ENCODE data around the gene GPS1.
"Not testable (repeated sequence)": the region's sequence is repeated elsewhere in the genome, so short reads cannot be mapped to it uniquely, and the experiment has no call there.

Gene GPS1

GRCh38 chr17:82029391-82029790 lies 22.3 kb upstream of the GPS1 start:
- DNase-seq, result no peak

DNA sequence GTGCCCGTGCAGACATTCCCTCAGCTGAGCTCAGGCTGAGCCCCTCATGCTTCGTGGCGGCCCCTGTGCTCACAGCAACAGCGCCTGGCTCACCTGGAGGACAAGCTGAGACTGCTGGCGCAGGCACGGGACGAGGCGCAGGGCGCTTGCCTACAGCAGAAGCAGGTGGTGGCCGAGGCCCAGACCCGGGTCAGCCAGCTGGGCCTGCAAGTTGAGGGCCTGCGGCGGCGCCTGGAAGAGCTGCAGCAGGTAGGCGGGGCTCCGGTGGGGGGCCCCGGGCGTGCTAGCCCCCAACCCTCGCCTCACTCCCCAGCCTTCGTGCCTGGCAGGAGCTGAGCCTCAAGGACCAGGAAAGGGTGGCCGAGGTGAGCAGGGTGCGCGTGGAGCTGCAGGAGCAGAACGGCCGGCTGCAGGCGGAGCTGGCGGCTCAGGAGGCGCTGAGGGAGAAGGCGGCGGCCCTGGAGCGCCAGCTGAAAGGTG lies 21.7 kb upstream of the GPS1 start:
- DNase-seq, result no peak

GRCh38 chr17:82030470-82031302 lies 21.0 kb upstream of the GPS1 start:
- DNase-seq, result peak; percentile 90

DNA sequence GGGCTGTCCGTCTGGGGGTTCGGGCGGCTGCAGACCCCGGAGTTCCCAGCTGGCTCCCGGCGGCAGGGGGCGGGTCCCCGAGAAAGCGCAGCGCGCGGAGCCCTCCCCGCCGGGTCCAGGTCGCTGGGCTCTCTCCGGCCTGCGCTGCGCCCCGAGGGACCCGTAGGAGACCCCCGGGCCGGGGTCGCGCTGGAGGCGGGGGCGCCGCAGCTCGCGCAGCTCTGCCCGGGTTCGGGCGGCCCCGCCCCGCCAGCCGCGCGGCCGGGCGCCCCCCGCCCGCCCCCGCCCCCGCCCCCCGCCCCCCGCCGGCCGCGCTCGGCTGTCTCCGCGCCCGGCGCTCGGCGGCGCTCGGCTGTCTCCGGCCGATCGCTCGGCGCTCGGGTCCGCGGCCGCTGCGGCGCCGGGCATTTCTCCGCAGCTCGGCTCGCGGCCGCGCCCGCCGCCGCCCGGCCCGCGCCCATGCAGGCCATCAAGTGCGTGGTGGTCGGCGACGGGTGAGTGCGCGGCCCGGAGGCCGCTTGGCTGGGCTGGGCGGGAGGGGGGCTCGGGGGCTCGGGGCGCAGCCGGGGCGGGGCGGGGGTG lies 20.3 kb upstream of the GPS1 start, which contains the start of gene RAC3:
Gene RAC3, plus strand, starts transcription at position 376 of the 582 bp plus-strand sequence. Its CDS starts 84 bp downstream, at position 460.
- DNase-seq, result peak; percentile 59

GRCh38 chr17:82031885-82032627 lies 19.6 kb upstream of the GPS1 start:
- DNase-seq, result peak; percentile 13

- no peak for DNase-seq
Observed at GRCh38 chr17:82033359-82034085, 18.2 kb upstream of the GPS1 start.

- no peak for DNase-seq
Observed at GRCh38 chr17:82034371-82035011, 17.2 kb upstream of the GPS1 start.

GRCh38 chr17:82035488-82035887 lies 16.2 kb upstream of the GPS1 start:
- no peak for DNase-seq

- DNase-seq, result no peak
Observed at GRCh38 chr17:82035956-82036633, 15.6 kb upstream of the GPS1 start.

GRCh38 chr17:82036634-82037091 lies 15.0 kb upstream of the GPS1 start:
- no peak for DNase-seq

DNA sequence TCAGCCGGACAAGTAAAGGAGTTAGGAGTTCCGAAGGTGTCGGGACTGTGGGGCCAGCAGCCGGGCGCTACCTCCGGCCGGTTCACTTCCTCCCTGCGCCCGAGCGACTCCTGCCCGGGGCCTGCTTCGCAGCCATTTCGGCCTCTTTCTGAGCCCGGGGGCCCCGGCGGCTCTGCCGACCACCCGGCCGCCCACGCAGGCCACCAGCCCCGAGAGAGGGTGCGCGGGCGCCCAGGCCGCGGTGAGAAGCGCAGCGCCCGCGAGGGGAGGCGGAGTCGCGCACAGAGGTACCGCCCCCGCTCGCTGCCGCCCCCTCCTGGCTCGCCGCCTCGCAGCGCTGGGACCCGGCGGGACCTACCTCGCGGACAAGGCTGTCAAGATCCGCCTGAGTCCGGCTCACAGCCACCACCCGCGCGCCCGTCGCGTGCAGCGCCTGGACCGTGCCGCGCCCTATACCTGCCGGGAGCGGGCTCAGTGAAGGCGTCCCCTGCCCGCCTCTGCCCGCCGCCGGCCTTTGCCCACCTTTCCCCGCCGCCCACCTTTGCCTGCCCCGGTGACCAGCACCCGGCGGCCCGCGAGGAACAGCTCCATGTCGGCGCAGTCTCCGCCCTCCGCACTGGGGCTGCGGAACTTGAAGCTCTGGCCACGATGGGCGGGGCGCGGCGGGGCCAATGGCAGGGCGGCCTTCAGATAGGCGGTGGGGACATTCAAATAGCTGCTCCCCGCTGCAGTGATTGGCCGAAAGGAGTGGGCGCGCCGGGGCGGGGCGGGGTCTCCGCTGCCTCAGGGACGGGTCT lies 14.4 kb upstream of the GPS1 start, which contains the start of gene DCXR:
Gene DCXR, minus strand, starts transcription at position 606 of the 797 bp plus-strand sequence. Its CDS starts 15 bp downstream, at position 591.
- peak; percentile 97 for DNase-seq

GRCh38 chr17:82037889-82038195 lies 13.9 kb upstream of the GPS1 start:
- no peak for DNase-seq

GRCh38 chr17:82038796-82039409 lies 12.8 kb upstream of the GPS1 start:
- not testable (repeated sequence) for DNase-seq

- no peak for DNase-seq
Observed at GRCh38 chr17:82039695-82040299, 11.9 kb upstream of the GPS1 start.

DNA sequence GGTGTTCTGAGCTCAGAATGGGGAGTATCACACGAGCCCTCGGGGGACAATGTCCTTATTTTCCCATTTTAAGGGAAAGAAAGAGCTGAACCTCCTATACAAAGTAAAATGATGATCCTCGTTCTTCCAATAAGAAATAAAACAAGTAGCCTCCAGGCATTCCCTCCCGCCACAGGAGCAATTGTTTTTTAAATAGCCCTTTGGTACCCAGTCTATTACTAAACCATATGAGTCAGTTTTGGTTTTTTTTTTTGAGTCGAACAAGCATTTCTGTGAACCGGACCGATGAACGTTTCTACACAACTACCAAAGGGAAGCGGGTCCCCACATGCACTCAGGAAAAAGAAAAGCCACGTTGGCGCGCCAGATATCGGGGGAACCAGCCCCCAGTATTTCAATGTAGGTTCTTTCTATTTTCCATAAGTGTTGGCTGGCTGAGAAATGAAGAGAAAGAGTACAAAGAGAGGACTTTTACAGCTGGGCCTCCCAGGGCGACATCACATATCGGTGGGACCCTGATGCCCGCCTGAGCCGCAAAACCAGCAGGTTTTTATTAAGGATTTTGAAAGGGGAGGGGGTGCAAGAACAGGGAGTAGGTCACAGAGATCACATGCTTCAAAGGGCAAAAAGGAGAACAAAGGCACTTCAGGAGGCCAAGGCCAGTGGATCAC lies 10.4 kb upstream of the GPS1 start:
- DNase-seq, result no peak

GRCh38 chr17:82042649-82043048 lies 9.0 kb upstream of the GPS1 start:
- DNase-seq, result no peak

DNA sequence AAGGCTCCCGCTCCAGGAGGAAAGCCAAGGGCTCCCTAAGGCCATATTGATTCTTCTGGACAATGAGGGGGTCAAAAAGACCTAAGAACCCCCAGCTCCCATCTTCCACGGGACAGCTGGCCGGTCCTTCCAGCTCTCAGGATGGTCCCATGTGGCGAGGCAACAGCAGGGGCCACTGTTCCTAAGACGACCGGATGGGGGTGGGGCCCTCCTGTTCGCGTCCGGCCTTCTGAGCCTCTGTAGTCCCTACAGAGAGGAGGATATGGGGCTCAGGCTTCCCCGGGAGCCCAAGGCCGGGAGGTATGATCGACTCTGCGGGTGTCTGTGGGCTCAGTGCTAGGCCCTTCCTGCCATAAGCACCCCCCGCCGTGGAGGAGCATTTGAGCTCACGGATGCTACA lies 8.2 kb upstream of the GPS1 start:
- no peak for DNase-seq

DNA sequence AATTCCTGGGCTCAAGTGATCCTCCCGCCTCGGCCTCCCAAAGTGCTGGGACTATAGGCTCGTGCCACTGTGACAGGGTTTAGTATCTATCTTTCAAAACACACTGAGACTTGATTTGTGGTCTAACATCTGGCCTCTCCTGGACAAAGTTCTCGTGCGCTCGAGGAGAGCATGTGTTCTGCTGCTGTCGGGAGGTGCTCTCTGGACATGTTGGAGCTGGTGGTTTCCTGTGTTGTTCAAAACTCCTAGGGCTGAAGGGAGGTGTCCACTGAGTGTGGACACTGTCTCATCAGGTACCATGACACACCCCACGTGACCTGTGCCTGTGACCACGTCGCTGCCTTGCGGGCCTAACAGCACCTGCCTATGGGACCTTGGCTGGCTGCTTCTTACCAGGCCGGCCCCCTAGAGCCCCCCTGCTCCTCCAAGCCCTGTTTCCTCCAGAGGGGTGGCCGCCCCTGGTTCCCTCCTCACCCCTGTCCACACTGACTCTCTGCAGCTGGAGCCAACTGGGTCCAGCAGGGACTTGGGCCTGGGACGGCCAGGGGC lies 5.7 kb upstream of the GPS1 start:
- no peak for DNase-seq

DNA sequence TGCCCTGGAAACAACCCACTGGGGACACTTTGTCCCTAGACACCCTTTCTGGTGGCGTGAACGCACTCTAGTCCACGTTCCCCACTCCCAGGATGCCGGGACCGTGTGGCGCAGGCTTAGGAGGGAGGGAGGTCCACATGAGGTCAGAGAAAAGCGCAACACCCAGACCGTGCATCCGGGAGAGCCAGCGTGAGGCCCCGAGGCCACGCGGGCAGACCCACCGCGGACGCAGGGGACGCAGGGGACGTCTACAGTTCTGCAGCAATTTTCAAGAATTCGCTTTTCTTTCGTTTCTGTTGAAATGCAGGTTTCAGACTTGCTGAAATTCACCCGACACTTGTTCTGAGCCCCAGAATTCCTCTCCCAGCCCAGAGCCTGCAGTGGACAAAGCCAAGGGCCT lies 4.8 kb upstream of the GPS1 start:
- DNase-seq, result no peak

Measured in OCI-M1 (cell line).